NCI-H1092 treated with DMSO at 0.1 percent for 48 hours (cell line): Measurements from ENCODE around the gene DSPP.
"Not testable (repeated sequence)": the region's sequence is repeated elsewhere in the genome, so short reads cannot be mapped to it uniquely, and the experiment has no call there.

Experiments
- DNase-seq: peaks from one replicate; lab custom pipeline; 2025; lab: John Stamatoyannopoulos, UW

DSPP gene

DNA sequence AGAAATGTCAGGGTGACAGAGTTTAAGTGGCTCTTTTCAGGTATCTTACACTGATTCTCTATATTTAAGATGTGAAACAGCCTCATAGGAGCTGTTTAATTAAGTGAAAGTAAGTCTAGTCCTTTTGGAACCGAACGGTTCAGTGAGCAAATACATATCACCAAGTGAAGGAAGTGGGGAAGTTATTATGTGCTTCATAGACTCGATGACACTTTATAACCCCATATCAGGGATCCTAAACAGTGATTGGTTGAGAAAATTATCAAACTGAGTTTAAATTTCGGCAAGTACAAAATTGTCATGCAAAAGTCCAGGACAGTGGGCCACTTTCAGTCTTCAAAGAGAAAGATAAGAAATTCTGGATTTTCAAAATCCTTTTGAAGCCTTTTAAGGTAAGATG, at the start of gene DSPP:
Gene DSPP (plus strand): TSS at position 301 of the 400 bp plus-strand sequence. CDS start 2,380 bp downstream, outside the sequence.
- DNase-seq = no peak

DNA sequence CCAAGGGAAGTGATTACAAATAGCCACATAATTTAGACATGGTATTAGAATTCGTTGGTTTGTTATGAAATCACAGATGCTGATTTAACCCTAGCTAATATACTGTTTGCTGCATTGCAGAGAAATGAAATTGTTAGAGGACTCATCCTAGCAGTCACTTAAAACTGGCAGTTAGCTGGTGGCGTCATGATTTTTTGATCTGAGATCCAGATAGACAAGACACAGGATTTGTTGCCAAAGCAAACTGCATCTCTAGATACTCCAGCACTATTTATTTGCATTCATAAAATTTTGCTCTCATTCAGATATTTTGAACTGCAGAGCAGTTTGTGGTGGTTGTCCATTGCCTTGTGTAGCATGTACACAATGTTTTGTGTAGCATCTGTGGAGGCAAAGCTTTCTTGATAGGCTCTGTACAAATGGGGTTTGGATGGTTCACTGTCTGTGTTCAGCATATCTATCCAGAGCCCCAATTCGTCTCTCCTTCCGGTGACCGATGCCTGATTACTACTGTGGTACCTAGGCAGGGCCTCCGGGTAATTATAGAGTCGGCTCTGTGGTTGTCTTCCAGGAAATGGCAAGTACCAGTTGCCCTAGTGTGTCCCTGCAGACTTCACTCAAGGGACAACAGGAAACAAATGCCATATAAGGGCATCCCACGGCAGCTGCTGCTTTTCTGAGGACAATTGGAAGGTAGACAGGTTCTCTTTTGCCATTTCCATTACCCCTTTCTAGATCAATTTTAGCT, 49.1 kb upstream of the DSPP start:
- DNase-seq = peak; percentile 70

DNA sequence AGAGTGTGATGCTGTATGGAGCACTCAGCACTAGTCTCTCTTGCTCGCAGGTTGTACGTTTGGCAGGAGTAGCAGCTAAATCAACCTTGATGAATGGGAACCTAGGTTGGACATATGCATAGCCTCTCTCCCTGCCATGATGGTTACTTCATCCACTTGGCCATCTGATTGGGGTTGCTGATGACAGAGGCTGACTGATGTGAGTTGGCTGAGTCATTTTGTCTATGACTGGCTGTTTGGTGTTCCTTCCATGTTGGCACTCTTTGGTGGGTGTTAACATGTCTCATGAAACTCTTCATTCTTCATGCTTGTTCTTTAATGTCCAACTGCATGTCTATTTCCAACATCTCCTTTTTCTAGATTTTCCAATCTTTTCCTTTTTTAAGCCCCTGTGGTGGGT, 47.5 kb upstream of the DSPP start:
- no peak for DNase-seq

DNA sequence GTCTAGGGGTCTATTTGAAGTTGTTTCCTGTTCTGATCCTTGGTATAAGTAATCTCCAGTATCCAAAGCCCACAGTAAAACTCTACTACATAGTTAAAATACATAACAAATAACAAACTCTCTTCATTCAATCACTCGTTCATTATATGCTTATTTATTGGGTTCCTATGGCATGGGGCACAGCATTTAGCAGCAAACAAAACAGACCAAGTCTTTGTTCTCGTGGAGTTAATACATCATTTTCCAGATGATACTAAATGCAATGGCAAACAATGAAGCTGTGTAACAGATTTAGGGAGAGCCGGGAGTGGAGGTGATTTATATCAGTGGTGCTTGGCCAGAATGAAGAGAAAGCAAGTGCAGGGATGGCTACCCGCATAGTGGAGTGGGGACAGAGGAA, 42.6 kb upstream of the DSPP start:
- DNase-seq = no peak

DNA sequence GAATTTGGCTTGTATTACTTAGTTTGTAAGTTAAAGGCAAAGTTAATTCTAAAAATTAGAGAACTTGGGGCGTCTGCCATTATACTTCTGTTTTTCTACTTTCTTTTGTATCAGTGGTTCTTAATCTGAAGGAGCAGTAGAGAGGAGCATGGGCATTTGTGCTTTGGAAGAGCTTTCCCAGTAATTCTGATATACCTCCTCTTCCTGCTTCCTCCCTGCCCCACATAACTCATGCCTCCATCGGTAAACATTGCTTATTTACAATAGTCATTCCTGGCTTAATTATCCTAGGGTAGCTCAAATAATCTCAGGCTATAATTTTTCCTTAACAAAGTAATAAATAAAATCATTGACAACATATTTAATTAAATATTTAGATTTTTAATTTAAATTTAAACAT, 42.1 kb upstream of the DSPP start:
- DNase-seq = no peak

DNA sequence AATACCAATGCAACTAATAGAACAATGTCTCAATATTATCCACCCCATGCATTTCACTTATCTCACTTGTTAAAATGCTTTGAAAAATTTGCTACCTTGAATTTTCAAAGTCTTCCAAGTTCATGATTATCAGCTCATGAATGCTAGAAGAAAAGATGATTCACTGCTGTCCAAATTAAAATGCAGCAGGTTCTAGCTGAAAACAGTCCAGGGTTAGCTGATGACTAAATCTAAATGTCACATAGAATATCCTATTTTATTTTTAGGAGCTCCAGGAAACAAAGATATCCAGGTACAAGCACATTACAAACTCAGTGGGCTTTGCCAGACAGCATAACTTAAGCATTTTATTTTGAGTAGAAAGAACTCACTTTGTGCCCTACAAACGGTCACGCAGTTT, 41.1 kb upstream of the DSPP start:
- DNase-seq = no peak

DNA sequence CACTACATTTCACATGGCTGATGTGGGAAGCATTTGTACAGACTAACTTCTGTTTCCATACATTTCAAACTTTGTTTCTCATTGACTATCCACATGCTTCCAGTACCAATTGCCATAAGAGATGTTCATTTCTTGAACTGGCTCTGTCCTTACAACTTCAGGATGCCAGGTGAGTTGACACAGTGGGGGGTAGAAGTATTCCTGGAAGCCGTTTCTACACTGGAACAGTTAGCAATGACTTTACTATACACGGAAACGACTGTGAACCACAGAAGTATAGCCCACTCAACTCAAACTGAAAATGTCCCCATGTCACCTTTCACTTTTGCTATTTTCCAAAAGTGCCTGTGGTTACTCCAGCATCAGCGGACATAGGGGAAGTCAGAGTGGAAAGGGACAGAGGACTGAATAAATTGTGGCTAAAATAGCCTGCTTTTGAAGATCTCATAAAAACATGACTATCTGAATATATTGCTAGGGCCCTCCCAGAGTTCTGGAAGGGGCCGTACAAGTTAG, 38.0 kb upstream of the DSPP start:
- DNase-seq = no peak

DNA sequence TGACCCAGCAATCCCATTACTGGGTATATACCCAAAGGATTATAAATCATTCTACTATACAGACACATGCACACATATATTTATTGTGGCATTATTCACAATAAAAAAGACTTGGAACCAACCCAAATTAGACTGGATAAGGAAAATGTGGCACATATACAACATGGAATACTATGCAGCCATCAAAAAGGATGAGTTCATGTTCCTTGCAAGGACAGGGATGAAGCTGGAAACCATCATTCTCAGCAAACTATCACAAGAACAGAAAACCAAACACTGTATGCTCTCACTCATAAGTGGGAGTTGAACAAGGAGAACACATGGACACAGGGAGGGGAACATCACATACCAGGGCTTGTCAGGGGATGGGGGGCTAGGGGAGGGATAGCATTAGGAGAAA, 34.0 kb upstream of the DSPP start:
- not testable (repeated sequence) for DNase-seq

DNA sequence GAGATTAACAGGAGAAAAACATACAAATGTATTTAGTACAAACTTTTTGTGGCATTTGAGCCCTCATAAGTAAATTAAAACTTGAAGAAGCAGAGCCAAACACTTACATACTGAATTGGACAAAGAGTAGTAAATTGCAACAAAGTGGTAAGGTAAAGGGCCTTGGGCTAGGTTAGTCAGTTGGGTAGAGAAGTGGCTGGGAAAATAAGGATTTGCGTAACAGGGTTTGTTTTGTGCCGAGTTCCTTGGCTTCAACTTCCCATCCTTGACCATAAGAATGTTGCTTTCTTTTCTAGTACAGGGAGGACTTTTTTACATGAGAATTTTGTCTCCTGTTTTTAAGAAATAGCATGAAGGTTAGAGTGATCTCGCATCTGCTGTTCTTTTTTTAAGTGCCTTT, 33.3 kb upstream of the DSPP start:
- DNase-seq = no peak

DNA sequence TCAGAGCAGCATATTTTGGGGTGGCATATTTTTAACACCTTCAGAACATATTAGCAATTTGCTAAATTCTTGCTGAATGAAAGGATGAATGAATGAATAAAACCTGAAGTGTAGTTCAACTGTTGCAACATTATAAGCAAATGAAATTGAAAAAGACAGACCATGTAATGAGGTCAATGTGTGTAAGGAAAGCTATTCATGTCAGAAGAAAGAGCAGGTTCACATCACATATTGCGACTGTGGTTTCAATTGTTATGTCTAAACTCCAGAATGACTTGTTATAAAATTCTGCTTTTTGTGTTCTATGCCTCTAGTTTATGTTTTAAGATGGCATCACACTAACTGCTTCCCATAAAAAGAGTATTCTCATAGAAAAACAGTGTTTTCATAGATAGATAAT, 32.9 kb upstream of the DSPP start:
- DNase-seq = no peak

DNA sequence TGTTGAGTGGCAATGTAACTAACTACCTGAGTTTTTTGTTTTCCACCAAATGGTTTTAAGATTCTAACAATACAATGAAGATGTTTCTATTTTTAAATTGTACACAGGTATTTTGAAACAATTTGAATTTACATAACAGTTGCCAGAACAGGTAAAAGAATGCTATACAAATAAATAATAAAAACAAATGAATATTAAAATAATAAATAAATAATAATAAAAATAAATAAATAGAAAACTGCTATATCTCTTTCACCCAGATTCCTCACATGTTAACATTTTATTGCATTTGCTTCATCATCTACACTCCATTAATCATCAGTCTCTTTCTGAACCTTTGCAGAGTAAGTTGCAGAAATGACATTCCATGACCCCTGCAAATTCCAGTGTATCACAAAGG, 32.3 kb upstream of the DSPP start:
- no peak for DNase-seq

DNA sequence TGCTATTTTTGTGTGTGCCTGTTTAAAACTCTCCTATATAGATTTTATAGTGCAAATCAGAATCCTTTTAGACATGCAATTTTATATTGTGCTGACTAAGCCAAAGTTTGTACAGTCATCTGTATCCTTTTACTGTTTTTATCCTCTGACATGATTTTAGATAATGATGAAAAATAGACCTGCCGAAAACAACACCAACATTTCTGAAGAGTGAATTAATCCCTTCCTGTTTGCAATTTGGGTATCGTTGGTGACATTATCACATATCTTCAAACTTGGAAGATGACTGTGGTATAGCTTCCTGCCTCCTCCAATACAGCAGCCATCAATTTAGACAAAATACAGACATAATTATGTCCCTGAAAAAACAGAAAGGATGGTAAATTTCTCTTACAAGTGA, 28.9 kb upstream of the DSPP start:
- DNase-seq = no peak

DNA sequence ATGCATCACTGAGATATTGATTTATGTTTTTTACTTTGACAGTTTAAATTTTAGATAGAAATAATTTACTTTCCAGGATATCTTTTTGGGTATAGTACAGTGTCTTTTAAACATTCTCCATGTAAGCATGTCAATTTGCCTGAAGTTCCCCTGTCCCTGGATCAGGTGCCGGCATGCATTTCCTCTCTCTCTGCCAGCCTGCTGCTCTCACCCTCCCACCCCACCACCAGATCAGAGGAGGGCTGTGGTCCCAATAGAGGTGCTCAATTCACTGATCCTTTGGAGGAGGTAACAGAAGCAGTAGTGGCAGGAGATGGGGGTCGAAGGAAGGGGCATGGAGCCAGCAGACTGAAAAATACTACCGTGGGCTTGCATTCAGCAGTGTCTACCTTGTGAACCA, 28.3 kb upstream of the DSPP start:
- no peak for DNase-seq

DNA sequence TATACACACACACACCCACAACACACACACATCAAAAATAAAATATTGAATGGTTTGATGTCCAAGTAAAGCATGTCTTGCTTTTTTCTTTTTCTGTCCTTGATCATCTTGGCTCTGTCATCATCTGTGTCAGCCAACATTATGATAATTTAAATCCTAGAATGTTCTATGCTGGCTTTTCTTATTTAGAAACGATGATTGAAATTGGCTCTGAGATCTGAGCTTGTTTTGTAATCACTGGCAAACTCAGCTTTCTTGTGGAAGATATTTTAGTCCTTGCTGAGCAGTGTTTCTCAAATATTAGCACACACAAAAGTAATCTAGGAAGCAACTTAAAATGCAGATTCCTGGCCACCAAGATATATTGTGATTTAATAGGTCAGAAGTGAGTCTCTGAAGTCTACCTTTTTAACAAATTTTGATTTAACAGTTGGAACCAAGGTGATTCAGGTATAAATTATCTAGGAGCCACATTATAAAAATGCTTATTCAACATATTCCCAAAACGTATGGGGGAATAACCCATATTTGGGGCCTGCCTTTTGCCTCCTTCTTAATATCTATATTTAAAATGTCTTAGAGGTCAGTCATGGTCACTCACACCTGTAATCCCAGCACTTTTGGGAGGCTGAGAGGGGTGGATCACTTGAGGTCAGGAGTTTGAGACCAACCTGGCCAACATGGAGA, 24.0 kb upstream of the DSPP start:
- no peak for DNase-seq

DNA sequence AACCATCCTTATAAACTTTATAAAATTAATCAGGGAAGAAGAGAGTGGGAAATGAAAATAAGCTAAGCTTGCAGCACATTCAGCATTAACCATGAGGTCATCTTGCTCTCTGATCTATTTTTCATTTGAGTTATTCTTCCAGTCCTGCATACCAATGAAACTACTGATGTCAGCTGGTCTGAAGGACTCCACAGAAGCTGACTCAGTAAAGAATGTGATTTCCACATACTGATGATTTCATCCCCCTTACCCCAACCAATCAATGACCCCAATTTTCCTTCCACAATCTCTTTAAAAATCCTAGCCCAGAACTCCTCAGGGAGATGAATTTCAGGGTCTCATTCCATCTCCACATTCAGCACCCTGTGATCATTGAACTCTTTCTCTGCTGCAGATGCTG, 18.8 kb upstream of the DSPP start:
- no peak for DNase-seq

DNA sequence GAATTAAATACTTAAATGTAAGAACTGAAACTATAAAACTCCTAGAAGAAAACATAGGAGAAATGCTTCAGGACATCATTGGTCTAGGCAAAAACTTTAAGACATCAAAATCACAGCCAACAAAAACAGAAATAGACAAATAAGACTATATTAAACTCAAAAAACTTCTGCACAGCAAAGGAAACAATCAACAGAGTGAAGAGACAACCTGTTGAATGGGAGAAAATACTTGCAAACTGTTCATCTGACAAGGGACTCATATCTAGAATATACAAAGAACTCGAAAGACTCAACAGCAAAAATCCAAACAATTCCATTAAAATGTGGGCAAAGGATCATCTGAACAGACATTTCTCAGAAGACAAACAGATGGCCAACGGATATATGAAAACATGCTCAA, 16.2 kb upstream of the DSPP start:
- DNase-seq = no peak

DNA sequence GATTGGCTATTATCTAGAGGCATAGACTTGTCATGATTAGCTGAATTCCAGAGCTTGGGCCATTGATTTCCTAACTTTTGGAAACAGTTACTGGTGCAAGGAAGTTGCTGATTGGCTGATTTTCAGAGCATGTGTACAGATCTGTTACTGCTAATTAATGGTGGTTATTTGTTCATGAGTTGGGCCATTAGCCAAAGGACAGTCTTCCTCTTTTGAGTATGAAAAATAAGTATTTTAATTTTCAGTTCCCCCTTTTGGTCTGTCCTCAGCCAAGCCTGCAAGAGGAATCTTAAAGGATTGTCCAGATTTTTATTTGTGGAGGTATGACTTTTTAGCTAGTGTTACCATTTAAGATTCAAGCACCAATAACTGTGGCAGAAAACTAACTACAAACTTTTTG, 7.0 kb upstream of the DSPP start:
- DNase-seq = no peak

DNA sequence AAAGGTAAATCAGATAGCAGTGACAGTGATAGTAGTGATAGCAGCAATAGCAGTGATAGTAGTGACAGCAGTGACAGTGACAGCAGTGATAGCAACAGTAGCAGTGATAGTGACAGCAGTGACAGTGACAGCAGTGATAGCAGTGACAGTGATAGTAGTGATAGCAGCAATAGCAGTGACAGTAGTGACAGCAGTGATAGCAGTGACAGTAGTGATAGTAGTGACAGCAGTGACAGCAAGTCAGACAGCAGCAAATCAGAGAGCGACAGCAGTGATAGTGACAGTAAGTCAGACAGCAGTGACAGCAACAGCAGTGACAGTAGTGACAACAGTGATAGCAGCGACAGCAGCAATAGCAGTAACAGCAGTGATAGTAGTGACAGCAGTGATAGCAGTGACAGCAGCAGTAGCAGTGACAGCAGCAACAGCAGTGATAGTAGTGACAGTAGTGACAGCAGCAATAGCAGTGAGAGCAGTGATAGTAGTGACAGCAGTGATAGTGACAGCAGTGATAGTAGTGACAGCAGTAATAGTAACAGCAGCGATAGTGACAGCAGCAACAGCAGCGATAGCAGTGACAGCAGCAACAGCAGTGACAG, 6.1 kb downstream of the DSPP start:
- DNase-seq = no peak

DNA sequence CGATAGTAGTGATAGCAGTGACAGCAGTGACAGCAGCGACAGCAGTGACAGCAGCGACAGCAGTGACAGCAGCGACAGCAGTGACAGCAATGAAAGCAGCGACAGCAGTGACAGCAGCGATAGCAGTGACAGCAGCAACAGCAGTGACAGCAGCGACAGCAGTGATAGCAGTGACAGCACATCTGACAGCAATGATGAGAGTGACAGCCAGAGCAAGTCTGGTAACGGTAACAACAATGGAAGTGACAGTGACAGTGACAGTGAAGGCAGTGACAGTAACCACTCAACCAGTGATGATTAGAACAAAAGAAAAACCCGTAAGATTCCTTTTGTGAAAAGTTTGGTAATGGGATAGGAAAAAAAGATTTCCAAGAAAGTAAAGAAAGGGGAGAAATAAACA, 7.9 kb downstream of the DSPP start:
- no peak for DNase-seq

DNA sequence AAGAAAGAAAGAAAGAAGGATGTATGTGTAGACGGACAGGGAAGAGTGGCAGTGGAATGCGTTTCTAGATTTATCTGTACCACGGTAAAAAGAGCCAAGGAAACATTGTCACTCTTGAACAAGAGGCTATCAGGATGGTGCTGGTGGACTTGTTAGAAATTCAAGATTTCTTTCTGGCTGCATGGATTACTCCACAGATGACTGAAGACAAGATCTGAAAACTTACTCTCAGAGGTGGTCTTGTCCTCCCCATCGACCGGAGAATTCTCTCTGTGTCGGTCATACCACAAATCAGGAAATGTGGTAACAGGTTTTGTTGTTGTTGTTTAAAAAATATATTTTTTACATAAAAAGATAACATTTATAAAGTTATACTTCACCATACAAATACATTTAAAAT, 11.8 kb downstream of the DSPP start:
- DNase-seq = no peak

DNA sequence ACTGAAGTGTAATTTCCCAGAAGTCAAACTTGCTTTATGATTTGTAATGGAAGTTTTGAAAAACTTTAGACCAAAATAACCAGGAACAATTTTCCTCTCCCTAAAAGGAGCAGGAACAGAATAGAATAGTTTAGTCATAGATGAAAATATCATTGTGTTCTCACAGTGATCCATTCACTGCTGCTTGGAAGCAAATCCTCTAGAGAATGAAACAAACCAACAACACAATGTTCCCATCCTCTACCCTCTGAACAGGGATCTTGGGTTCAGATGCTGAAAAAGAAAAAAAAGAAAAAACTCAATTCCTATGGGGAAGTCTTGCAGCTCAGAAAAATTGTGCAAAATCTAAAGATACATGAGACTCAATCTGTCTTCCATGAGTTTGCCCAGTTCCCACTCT, 12.2 kb downstream of the DSPP start:
- DNase-seq = no peak

DNA sequence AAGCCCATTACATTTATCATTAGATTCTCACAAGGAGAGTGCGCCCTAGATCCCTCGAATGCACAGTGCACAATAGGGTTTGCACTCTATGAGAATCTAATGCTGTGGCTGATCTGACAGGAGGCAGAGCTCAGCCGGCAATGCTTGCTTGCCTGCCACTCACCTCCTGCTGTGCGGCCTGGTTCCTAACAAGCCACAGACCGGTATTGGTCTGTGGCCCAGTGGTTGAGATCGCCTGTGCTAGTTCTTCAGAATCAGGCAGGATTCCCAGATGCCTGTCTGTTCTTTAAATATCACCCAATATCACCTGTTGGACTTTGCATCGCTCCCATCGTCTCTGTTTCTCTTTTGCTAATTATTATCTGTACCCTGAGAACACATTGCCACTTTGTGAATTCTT, 14.0 kb downstream of the DSPP start:
- DNase-seq = no peak

DNA sequence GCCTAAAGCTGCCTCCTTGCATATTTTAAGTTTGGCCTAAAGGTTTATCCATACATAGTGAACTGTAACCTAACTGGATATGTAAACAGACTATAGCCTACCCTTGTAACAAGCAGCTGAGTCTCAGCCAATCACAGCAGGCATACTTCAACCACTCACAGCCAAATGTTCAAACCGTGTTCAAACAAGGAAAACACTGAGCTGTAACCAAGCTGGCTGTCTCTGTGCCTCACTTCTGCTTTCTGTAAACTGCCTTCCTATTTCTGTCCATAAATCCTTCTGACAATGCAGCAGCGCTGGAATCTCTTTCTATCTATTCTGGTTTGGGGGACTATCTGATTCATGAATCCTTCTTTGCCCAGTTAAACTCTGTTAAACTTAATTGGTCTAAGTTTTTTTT, 16.4 kb downstream of the DSPP start:
- no peak for DNase-seq
